ENCODE measurements around the gene ERC2.

DNA sequence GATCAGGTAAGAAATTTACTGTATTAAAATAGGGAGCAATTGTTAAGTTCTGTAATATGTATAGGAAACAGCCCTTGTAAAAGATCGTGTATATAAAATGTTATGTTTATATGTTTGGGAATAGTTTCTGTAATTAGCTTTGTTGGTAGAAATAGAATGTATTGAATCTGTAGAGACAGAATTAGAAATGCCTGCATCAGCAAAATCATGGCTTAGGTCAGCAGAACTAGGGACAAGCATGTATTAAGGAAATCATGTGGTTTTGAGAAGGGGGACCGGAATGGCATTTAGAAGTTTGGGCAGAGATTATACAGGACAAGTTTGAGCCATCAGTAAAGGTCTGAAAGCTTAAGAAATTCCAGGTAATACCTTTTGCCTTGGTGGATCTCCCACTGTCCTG is 177.9 kb downstream of the ERC2 start:
- TF ChIP-seq, protein P1, sequence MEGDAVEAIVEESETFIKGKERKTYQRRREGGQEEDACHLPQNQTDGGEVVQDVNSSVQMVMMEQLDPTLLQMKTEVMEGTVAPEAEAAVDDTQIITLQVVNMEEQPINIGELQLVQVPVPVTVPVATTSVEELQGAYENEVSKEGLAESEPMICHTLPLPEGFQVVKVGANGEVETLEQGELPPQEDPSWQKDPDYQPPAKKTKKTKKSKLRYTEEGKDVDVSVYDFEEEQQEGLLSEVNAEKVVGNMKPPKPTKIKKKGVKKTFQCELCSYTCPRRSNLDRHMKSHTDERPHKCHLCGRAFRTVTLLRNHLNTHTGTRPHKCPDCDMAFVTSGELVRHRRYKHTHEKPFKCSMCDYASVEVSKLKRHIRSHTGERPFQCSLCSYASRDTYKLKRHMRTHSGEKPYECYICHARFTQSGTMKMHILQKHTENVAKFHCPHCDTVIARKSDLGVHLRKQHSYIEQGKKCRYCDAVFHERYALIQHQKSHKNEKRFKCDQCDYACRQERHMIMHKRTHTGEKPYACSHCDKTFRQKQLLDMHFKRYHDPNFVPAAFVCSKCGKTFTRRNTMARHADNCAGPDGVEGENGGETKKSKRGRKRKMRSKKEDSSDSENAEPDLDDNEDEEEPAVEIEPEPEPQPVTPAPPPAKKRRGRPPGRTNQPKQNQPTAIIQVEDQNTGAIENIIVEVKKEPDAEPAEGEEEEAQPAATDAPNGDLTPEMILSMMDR (IDR thresholded peaks at IDR 0.05): no peak
- TF ChIP-seq EP300 (IDR thresholded peaks at IDR 0.05): no peak
- TF ChIP-seq POLR2A (IDR thresholded peaks at IDR 0.05): no peak
- no peak for TF ChIP-seq POLR2AphosphoS5 (IDR thresholded peaks at IDR 0.05)
